K562 (cell line): ENCODE results near the gene WNT6. TPM values are rescaled to one million over a fixed set of nuclear protein-coding genes. Genes with fewer than 3 reads are reported as not detected.

Experiments used
- ATAC-seq: fragments of 200-7000 bp; cut with Tn5 transposase; 3 replicates; pipeline ENCODE4 v1.9.1; 2020; ENCODE audit warnings: moderate library complexity
- BruUV-seq: library from RNA; stranded (reverse); fragments of 400-500 nt; replicated peaks from 2 replicates; lab custom pipeline; 2021; lab: Mats Ljungman, UMichigan
- CTCF ChIA-PET: fragments of 300-600 bp; formaldehyde crosslinking; extraction: SDS; loops from one replicate; lab custom pipeline; 2021; ENCODE audit warnings: low intra/inter-chr PET ratio; lab: Yijun Ruan, JAX
- POLR2A ChIA-PET: fragments of 300-600, 350-650 bp; sonication (Branson Sonifier 250); formaldehyde crosslinking; extraction: SDS; loops from one replicate; lab custom pipeline; 2021; ENCODE audit warnings: antibody characterized with exemption, inconsistent platforms; lab: Yijun Ruan, JAX
- DNase-seq, 4 experiments: peaks; one replicate each; pipeline versions ENCODE4 v3.0.0 to v3.0.0-alpha.2; 2011 to 2018; ENCODE audit warnings: low spot score in 3 of 4, mixed read lengths in 3 of 4; ENCODE audit errors: extremely low read depth in 1 of 4
- FAIRE-seq: peaks from 2 replicates; lab custom pipeline; 2011; peaks lifted over from hg19 to GRCh38; lab: Jason Lieb, UNC
- H2AFZ ChIP-seq: 2 replicates; pipeline ENCODE4 v1.6.0; 2011; ENCODE audit warnings: low read depth, low read length, control low read depth, inconsistent platforms
- H3K27ac ChIP-seq: fragments of 200-600 bp; 3 replicates; pipeline ENCODE4 v1.8.0; 2011; ENCODE audit warnings: low read depth, mild to moderate bottlenecking, control low read depth, inconsistent platforms, low read length, moderate library complexity, mixed read lengths; ENCODE audit errors: extremely low read depth
- H3K27me3 ChIP-seq, 2 experiments: fragments of 300-600 bp in 1 of 2; 2 replicates in 1 of 2; 3 replicates in 1 of 2; pipeline versions ENCODE4 v1.6.0 to v1.8.0; 2011; ENCODE audit warnings: inconsistent platforms in 2 of 2, low read length in 2 of 2, mild to moderate bottlenecking in 1 of 2, mixed read lengths in 1 of 2, moderate library complexity in 1 of 2; ENCODE audit not compliant: control insufficient read depth in 2 of 2, insufficient read depth in 2 of 2
- H3K36me3 ChIP-seq: fragments of 300-600 bp; 3 replicates; pipeline ENCODE4 v1.8.0; 2011; ENCODE audit warnings: mild to moderate bottlenecking, low read length, inconsistent platforms; ENCODE audit not compliant: control insufficient read depth, insufficient read depth
- H3K4me1 ChIP-seq, 2 experiments: fragments of 200-600 bp in 1 of 2; replicated peaks in 1 of 2; 2 replicates in 1 of 2; 3 replicates in 1 of 2; pipeline versions ENCODE4 v1.5.1 to v1.8.0; 2011; ENCODE audit warnings: inconsistent platforms in 2 of 2, low read length in 2 of 2, mild to moderate bottlenecking in 1 of 2, mixed read lengths in 1 of 2, moderate library complexity in 1 of 2; ENCODE audit not compliant: control insufficient read depth in 2 of 2, insufficient read depth in 2 of 2
- H3K4me2 ChIP-seq: 2 replicates; pipeline ENCODE4 v1.6.1; 2011; ENCODE audit warnings: low read length, control low read depth, inconsistent platforms, mixed read lengths; ENCODE audit not compliant: insufficient read depth
- H3K4me3 ChIP-seq: fragments of 200-600 bp; sonication (generic), shearing (Covaris generic); 2 replicates; pipeline ENCODE4 v1.5.1; 2016; ENCODE audit warnings: control low read depth, inconsistent platforms
- H3K79me2 ChIP-seq: fragments of 200-600 bp; 3 replicates; pipeline ENCODE4 v1.8.0; 2011; ENCODE audit warnings: low read length, inconsistent platforms; ENCODE audit not compliant: control insufficient read depth, insufficient read depth
- H3K9ac ChIP-seq, 2 experiments: 2 replicates each; pipeline versions ENCODE4 v1.6.0 to v1.6.1; 2011; ENCODE audit warnings: low read depth in 2 of 2, low read length in 2 of 2, control low read depth in 1 of 2, inconsistent platforms in 1 of 2, mild to moderate bottlenecking in 1 of 2, mixed read lengths in 1 of 2; ENCODE audit not compliant: insufficient read depth in 1 of 2
- H3K9me1 ChIP-seq: one replicate; pipeline ENCODE4 v1.6.0; 2011; ENCODE audit warnings: inconsistent platforms, mild to moderate bottlenecking, low read length, moderate library complexity; ENCODE audit not compliant: control insufficient read depth, insufficient read depth
- H3K9me3 ChIP-seq: replicated peaks from 2 replicates; pipeline ENCODE4 v1.5.1; 2011; ENCODE audit warnings: low read depth, low read length, inconsistent platforms; ENCODE audit not compliant: control insufficient read depth, insufficient read depth
- H4K20me1 ChIP-seq: replicated peaks from 2 replicates; pipeline ENCODE4 v1.6.1; 2011; ENCODE audit warnings: low read length, inconsistent platforms, mixed read lengths; ENCODE audit not compliant: control insufficient read depth, insufficient read depth
- NR2C2 ChIP-seq, 2 experiments: fragments of 200-800 bp in 1 of 2; sonication (Bioruptor generic) in 1 of 2; sonication (generic) in 1 of 2; formaldehyde crosslinking in 1 of 2; IDR thresholded peaks; 2 replicates each; pipeline versions ENCODE4 v1.6.1 to v1.8.0; 2016 to 2022; ENCODE audit warnings: mild to moderate bottlenecking in 1 of 2, missing compliant biosample characterization in 1 of 2, missing genetic modification characterization in 1 of 2, missing genetic modification reagents in 1 of 2
- RCOR1 ChIP-seq, 2 experiments: IDR thresholded peaks; 2 replicates each; pipeline ENCODE4 v1.6.1; 2012; ENCODE audit warnings: low read depth in 2 of 2, low read length in 2 of 2, borderline replicate concordance in 1 of 2, improper control_type of control experiment in 1 of 2
- WGBS: fragments of 100-300 bp; shearing (Covaris generic); methylation state at CpG from one replicate; pipeline ENCODE4 v1.1.6; 2016; ENCODE audit warnings: low coverage, mixed read lengths; ENCODE audit not compliant: insufficient coverage; ENCODE audit errors: missing lambda C conversion rate; 5-methylcytosine and 5-hydroxymethylcytosine counted together
- in situ Hi-C: fragments of 300-500 bp; cut with MboI; formaldehyde crosslinking; loops from 4 replicates; pipeline ENCODE4 v1.15.0; 2018; ENCODE audit warnings: inconsistent platforms, mixed read lengths
- intact Hi-C: fragments of 100-400 bp; cut with micrococcal nuclease; formaldehyde crosslinking; loops from 2 replicates; pipeline ENCODE4 v1.14.2; 2022
- polyA plus RNA-seq, 8 experiments: library from polyadenylated mRNA; depleted of rRNA in 4 of 8; stranded (reverse) in 5 of 8; unstranded in 3 of 8; fragments of >200 nt; fragmentation: Nextera tagmentation in 2 of 8; fragmentation: Illumina TruSeq in 1 of 8; extraction: Ambion mirVana in 2 of 8; extraction: Trizol in 1 of 8; gene quantifications; 2 replicates each; pipeline versions ENCODE4 v1.2.1 to v1.2.3, GENCODE V29; 2011 to 2014; ENCODE audit warnings: inconsistent platforms in 1 of 8, missing spikeins in 1 of 8
- total RNA-seq, 7 experiments: library from RNA; depleted of rRNA in 6 of 7; stranded (reverse); fragments of >200 nt in 6 of 7; fragmentation: Illumina TruSeq in 2 of 7; extraction: Trizol in 2 of 7; gene quantifications; 2 replicates each; pipeline versions ENCODE4 v1.2.1 to v1.2.3, GENCODE V29; 2011 to 2021; ENCODE audit warnings: low replicate concordance in 1 of 7
- TF ChIP-seq, protein P1 (sequence below): fragments of 200-800 bp; sonication (Bioruptor generic); IDR thresholded peaks from 2 replicates; pipeline ENCODE4 v1.6.1; 2017; ENCODE audit warnings: missing genetic modification characterization, missing compliant biosample characterization

The WNT6 gene
- total and polyA plus RNA-seq, 9 of the 15 experiments (the other 6 are each of a cell fraction or from before 2014, with no cell fraction given) = not detected

DNA sequence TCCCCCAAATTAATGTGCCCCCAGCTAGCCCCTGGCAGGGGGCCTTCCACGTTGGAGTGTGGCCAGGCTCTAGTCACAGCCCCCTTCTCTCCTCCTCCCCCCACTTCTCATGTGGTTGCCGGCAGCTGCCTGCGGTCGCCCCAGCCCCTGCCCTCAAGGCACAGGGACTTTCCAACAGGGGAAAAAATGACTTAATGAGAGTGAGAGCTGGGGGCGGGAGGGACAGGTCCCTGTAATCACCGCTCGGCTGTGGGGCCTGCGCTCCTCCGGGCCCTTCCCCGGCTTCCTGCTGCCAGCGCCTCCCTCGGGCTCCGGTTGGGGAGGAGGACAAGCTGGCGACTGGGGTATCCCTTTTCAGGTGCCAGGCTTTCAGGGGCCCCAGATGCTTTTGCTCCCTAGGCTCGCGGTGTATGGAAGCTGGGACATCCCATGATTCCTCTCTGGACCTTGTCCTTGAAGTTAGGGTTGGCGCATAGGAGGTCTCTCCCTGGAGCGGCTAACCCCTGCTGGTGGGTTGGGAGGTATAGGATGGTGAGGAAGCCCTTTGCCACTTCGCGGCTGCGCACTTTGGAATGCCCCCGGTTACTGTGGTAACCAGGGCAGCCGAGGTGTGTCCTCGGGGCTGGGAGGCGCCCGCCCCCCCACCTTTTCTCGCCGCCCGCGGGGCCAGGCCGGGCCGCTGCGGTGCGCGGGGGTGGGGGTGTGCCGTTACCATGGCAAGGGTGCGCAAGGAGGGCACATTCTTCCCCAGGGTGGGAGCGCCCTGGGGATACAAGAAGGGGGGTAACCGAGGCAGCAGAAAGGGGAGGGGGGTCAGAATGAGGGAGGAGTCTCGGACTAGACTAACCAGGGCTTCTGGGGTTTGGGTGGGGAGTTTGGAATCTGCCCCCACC is 37.1 kb downstream of the WNT6 start:
- TF ChIP-seq, protein P1, sequence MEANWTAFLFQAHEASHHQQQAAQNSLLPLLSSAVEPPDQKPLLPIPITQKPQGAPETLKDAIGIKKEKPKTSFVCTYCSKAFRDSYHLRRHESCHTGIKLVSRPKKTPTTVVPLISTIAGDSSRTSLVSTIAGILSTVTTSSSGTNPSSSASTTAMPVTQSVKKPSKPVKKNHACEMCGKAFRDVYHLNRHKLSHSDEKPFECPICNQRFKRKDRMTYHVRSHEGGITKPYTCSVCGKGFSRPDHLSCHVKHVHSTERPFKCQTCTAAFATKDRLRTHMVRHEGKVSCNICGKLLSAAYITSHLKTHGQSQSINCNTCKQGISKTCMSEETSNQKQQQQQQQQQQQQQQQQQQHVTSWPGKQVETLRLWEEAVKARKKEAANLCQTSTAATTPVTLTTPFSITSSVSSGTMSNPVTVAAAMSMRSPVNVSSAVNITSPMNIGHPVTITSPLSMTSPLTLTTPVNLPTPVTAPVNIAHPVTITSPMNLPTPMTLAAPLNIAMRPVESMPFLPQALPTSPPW (CRISPR knock-in tag) = peak; percentile 29; the same call in 1 of the 2 replicates
- TF ChIP-seq RCOR1 (IDR thresholded peaks at IDR 0.05; ENCODE audit: borderline replicate concordance in 1 of 2, low read depth in 2 of 2, low read length in 2 of 2) (no peak), NR2C2 (CRISPR knock-in tag; IDR thresholded peaks at IDR 0.05) (no peak), NR2C2 (tag; IDR thresholded peaks at IDR 0.05) (0 out of 2 replicates have a peak, but pooled peaks have one; percentile 19)
- DNase-seq = peak in 2 of 4 experiments; percentile 31 to 33
- Histone ChIP-seq H2AFZ (no peak overlapping the region), H3K36me3 (no peaks in the 10 kb centered on the region), H3K27me3 (peaks cover 2 to 40% of the 10 kb centered on the region in 2 experiments; a peak in 4 of 5 replicates), H3K79me2 (no peaks in the 10 kb centered on the region), H3K9ac (no peak overlapping the region; a peak in 1 of 4 replicates), H3K4me1 (peaks cover 0 to 33% of the 10 kb centered on the region in 2 experiments; a peak in 2 of 5 replicates), H3K9me3 (no peaks in the 10 kb centered on the region), H3K4me2 (no peak overlapping the region), H3K27ac (no peak overlapping the region), H3K9me1 (no peaks in the 10 kb centered on the region), H4K20me1 (no peaks in the 10 kb centered on the region), H3K4me3 (no peak overlapping the region)
- 10% methylated on average over 13 of the region's 40 CpGs for WGBS
- no peak for ATAC-seq
- intact Hi-C loops = no loop called here
- in situ Hi-C loops = no loop called here
- POLR2A ChIA-PET = no interaction called here
- no TSS peak for BruUV-seq
- CTCF ChIA-PET = interaction anchor here (0.7 to 1.9 kb wide), 3 partner anchors 45 to 225 kb away, joined by 3 to 10 read pairs (median 3); partner anchors contain the start of gene STK36
- FAIRE-seq = no peak
